Stimulated activated memory B cell treated with anti-CD40 and anti-IgM and Interleukin-4, amounts not matched to agents 10 μg/mL and 1 μg/mL and 100 μg/mL, for 72 hours (primary cell): ENCODE data around the gene CACNA2D3.

Experiments
- ATAC-seq: fragments of 150-1000 bp; cut with Tn5 transposase; 2 replicates; pipeline ENCODE4 v1.10.0; 2021
- H3K27ac Mint-ChIP-seq: one replicate; pipeline ENCODE4 v1.8.0; 2022; ENCODE audit warnings: mild to moderate bottlenecking, mixed read lengths
- H3K27me3 Mint-ChIP-seq: one replicate; pipeline ENCODE4 v1.8.0; 2022; ENCODE audit warnings: mixed read lengths
- H3K36me3 Mint-ChIP-seq: one replicate; pipeline ENCODE4 v1.8.0; 2022; ENCODE audit warnings: mixed read lengths
- H3K4me1 Mint-ChIP-seq: one replicate; pipeline ENCODE4 v1.8.0; 2022; ENCODE audit warnings: mixed read lengths
- H3K4me3 Mint-ChIP-seq: one replicate; pipeline ENCODE4 v1.8.0; 2022; ENCODE audit warnings: mild to moderate bottlenecking, moderate library complexity, mixed read lengths
- H3K9me3 Mint-ChIP-seq: one replicate; pipeline ENCODE4 v1.8.0; 2022; ENCODE audit warnings: mixed read lengths

Gene CACNA2D3

GRCh38 chr3:54337846-54338245, 215.5 kb downstream of the CACNA2D3 start:
- ATAC-seq = no peak
- Mint-ChIP-seq H3K27me3 (no peaks in the 10 kb centered on the region), H3K4me1 (no peaks in the 10 kb centered on the region)

GRCh38 chr3:54339608-54340007, 217.3 kb downstream of the CACNA2D3 start:
- H3K4me1 Mint-ChIP-seq = no peaks in the 10 kb centered on the region
- H3K36me3 Mint-ChIP-seq = no peaks in the 10 kb centered on the region
- H3K9me3 Mint-ChIP-seq = no peaks in the 10 kb centered on the region
- no peak for ATAC-seq
- no peak overlapping the region for H3K27ac Mint-ChIP-seq
- no peak overlapping the region for H3K4me3 Mint-ChIP-seq
- no peaks in the 10 kb centered on the region for H3K27me3 Mint-ChIP-seq

More at GRCh38 chr3:54337846-54338245, 215.5 kb downstream of the CACNA2D3 start:
- Mint-ChIP-seq H3K4me3 (no peak overlapping the region), H3K27ac (no peak overlapping the region), H3K36me3 (no peaks in the 10 kb centered on the region), H3K9me3 (no peaks in the 10 kb centered on the region)

GRCh38 chr3:54341811-54342210, 219.5 kb downstream of the CACNA2D3 start:
- Mint-ChIP-seq H3K4me1 (no peaks in the 10 kb centered on the region), H3K36me3 (no peaks in the 10 kb centered on the region), H3K27ac (no peak overlapping the region), H3K9me3 (no peaks in the 10 kb centered on the region), H3K4me3 (no peak overlapping the region), H3K27me3 (no peaks in the 10 kb centered on the region)
- ATAC-seq = no peak

GRCh38 chr3:54342676-54343075, 220.3 kb downstream of the CACNA2D3 start:
- Mint-ChIP-seq H3K36me3 (no peaks in the 10 kb centered on the region), H3K4me1 (no peaks in the 10 kb centered on the region), H3K4me3 (no peak overlapping the region), H3K27me3 (no peaks in the 10 kb centered on the region), H3K27ac (no peak overlapping the region), H3K9me3 (no peaks in the 10 kb centered on the region)
- no peak for ATAC-seq

- no peak for ATAC-seq
- no peak overlapping the region for H3K4me3 Mint-ChIP-seq
- no peaks in the 10 kb centered on the region for H3K9me3 Mint-ChIP-seq
- H3K4me1 Mint-ChIP-seq = no peaks in the 10 kb centered on the region
- H3K36me3 Mint-ChIP-seq = no peaks in the 10 kb centered on the region
- no peak overlapping the region for H3K27ac Mint-ChIP-seq
- H3K27me3 Mint-ChIP-seq = no peaks in the 10 kb centered on the region
Measured at GRCh38 chr3:54343495-54343894, 221.1 kb downstream of the CACNA2D3 start.

- Mint-ChIP-seq H3K9me3 (no peaks in the 10 kb centered on the region), H3K27ac (no peak overlapping the region), H3K36me3 (no peaks in the 10 kb centered on the region), H3K4me1 (no peaks in the 10 kb centered on the region), H3K27me3 (no peaks in the 10 kb centered on the region), H3K4me3 (no peak overlapping the region)
- no peak for ATAC-seq
Measured at GRCh38 chr3:54344601-54345231, 222.4 kb downstream of the CACNA2D3 start.

- no peak for ATAC-seq
- Mint-ChIP-seq H3K27ac (no peak overlapping the region), H3K4me3 (no peak overlapping the region), H3K4me1 (no peaks in the 10 kb centered on the region), H3K36me3 (no peaks in the 10 kb centered on the region), H3K9me3 (no peaks in the 10 kb centered on the region), H3K27me3 (no peaks in the 10 kb centered on the region)
Measured at GRCh38 chr3:54345847-54346375, 223.6 kb downstream of the CACNA2D3 start.

- H3K36me3 Mint-ChIP-seq = no peaks in the 10 kb centered on the region
- no peaks in the 10 kb centered on the region for H3K4me1 Mint-ChIP-seq
- H3K9me3 Mint-ChIP-seq = no peaks in the 10 kb centered on the region
- ATAC-seq = no peak
- no peaks in the 10 kb centered on the region for H3K27me3 Mint-ChIP-seq
- H3K27ac Mint-ChIP-seq = no peak overlapping the region
- H3K4me3 Mint-ChIP-seq = no peak overlapping the region
Measured at GRCh38 chr3:54347060-54347459, 224.7 kb downstream of the CACNA2D3 start.

- no peaks in the 10 kb centered on the region for H3K36me3 Mint-ChIP-seq
- H3K9me3 Mint-ChIP-seq = no peaks in the 10 kb centered on the region
- H3K27me3 Mint-ChIP-seq = no peaks in the 10 kb centered on the region
- no peak overlapping the region for H3K27ac Mint-ChIP-seq
- H3K4me1 Mint-ChIP-seq = no peaks in the 10 kb centered on the region
- ATAC-seq = no peak
- no peak overlapping the region for H3K4me3 Mint-ChIP-seq
Measured at GRCh38 chr3:54347933-54348332, 225.6 kb downstream of the CACNA2D3 start.

GRCh38 chr3:54349231-54349652, 226.9 kb downstream of the CACNA2D3 start:
- H3K27me3 Mint-ChIP-seq = no peaks in the 10 kb centered on the region
- ATAC-seq = no peak
- H3K4me3 Mint-ChIP-seq = no peak overlapping the region
- no peaks in the 10 kb centered on the region for H3K9me3 Mint-ChIP-seq
- H3K4me1 Mint-ChIP-seq = no peaks in the 10 kb centered on the region
- H3K36me3 Mint-ChIP-seq = no peaks in the 10 kb centered on the region
- no peak overlapping the region for H3K27ac Mint-ChIP-seq

GRCh38 chr3:54349691-54350090, 227.3 kb downstream of the CACNA2D3 start:
- H3K4me1 Mint-ChIP-seq = no peaks in the 10 kb centered on the region
- ATAC-seq = no peak
- no peak overlapping the region for H3K27ac Mint-ChIP-seq
- H3K4me3 Mint-ChIP-seq = no peak overlapping the region
- no peaks in the 10 kb centered on the region for H3K36me3 Mint-ChIP-seq
- no peaks in the 10 kb centered on the region for H3K9me3 Mint-ChIP-seq
- no peaks in the 10 kb centered on the region for H3K27me3 Mint-ChIP-seq

- Mint-ChIP-seq H3K9me3 (no peaks in the 10 kb centered on the region), H3K27me3 (no peaks in the 10 kb centered on the region), H3K4me1 (no peaks in the 10 kb centered on the region), H3K27ac (no peak overlapping the region), H3K4me3 (no peak overlapping the region), H3K36me3 (no peaks in the 10 kb centered on the region)
- ATAC-seq = no peak
Measured at GRCh38 chr3:54353546-54353945, 231.2 kb downstream of the CACNA2D3 start.

GRCh38 chr3:54353946-54354345, 231.6 kb downstream of the CACNA2D3 start:
- H3K9me3 Mint-ChIP-seq = no peaks in the 10 kb centered on the region
- H3K4me3 Mint-ChIP-seq = no peak overlapping the region
- no peaks in the 10 kb centered on the region for H3K27me3 Mint-ChIP-seq
- H3K27ac Mint-ChIP-seq = no peak overlapping the region
- no peaks in the 10 kb centered on the region for H3K4me1 Mint-ChIP-seq
- no peak for ATAC-seq
- no peaks in the 10 kb centered on the region for H3K36me3 Mint-ChIP-seq

GRCh38 chr3:54355800-54356199, 233.4 kb downstream of the CACNA2D3 start:
- ATAC-seq = no peak
- H3K9me3 Mint-ChIP-seq = no peaks in the 10 kb centered on the region
- H3K27me3 Mint-ChIP-seq = no peaks in the 10 kb centered on the region
- H3K27ac Mint-ChIP-seq = no peak overlapping the region
- no peaks in the 10 kb centered on the region for H3K36me3 Mint-ChIP-seq
- H3K4me3 Mint-ChIP-seq = no peak overlapping the region
- no peaks in the 10 kb centered on the region for H3K4me1 Mint-ChIP-seq

GRCh38 chr3:54356261-54357045, 234.1 kb downstream of the CACNA2D3 start:
- H3K9me3 Mint-ChIP-seq = no peaks in the 10 kb centered on the region
- H3K4me3 Mint-ChIP-seq = no peak overlapping the region
- H3K27ac Mint-ChIP-seq = no peak overlapping the region
- H3K4me1 Mint-ChIP-seq = no peaks in the 10 kb centered on the region
- no peaks in the 10 kb centered on the region for H3K36me3 Mint-ChIP-seq
- no peaks in the 10 kb centered on the region for H3K27me3 Mint-ChIP-seq
- ATAC-seq = no peak

- Mint-ChIP-seq H3K27ac (no peak overlapping the region), H3K9me3 (no peaks in the 10 kb centered on the region), H3K4me3 (no peak overlapping the region), H3K27me3 (no peaks in the 10 kb centered on the region), H3K4me1 (no peaks in the 10 kb centered on the region), H3K36me3 (no peaks in the 10 kb centered on the region)
- ATAC-seq = no peak
Measured at GRCh38 chr3:54357301-54357700, 234.9 kb downstream of the CACNA2D3 start.
